DND-41 (cell line): ENCODE results near the gene AACS.

Source experiments
- CTCF ChIP-seq: IDR thresholded peaks from 2 replicates; pipeline ENCODE4 v1.5.1; 2012; ENCODE audit warnings: borderline replicate concordance, low read length, moderate library complexity, mild to moderate bottlenecking; ENCODE audit not compliant: poor library complexity, severe bottlenecking; ENCODE audit errors: extremely low read depth
- EZH2 ChIP-seq: IDR thresholded peaks from 3 replicates; pipeline ENCODE4 v1.6.1; 2012; ENCODE audit warnings: borderline replicate concordance, low read depth, mild to moderate bottlenecking, moderate library complexity, low read length, inconsistent platforms; ENCODE audit not compliant: severe bottlenecking

GRCh38 chr12:125100551-125101434, 35.6 kb downstream of the AACS start:
- TF ChIP-seq CTCF (no peak), EZH2 (no peak)
